Activated CD8-positive, alpha-beta memory T cell treated with anti-CD3 and anti-CD28 coated beads, Interleukin-2, amount 50 U/mL, for 4 hours (primary cell): ENCODE measurements around the gene PRSS2.
"Not testable (repeated sequence)": the region's sequence is repeated elsewhere in the genome, so short reads cannot be mapped to it uniquely, and the experiment has no call there.

Source experiments
- DNase-seq: peaks from one replicate; pipeline ENCODE4 v3.0.0-alpha.2; 2020

The PRSS2 gene

GRCh38 chr7:142770661-142771352 lies at the start of gene PRSS2:
Gene PRSS2 (plus strand): TSS chr7:142770970. CDS start chr7:142770983, 13 bp downstream.
- DNase-seq: no peak

GRCh38 chr7:142720986-142721385 lies 49.8 kb upstream of the PRSS2 start:
- no peak for DNase-seq

GRCh38 chr7:142722248-142722794 lies 48.4 kb upstream of the PRSS2 start:
- no peak for DNase-seq

GRCh38 chr7:142733271-142733670 lies 37.5 kb upstream of the PRSS2 start:
- no peak for DNase-seq

GRCh38 chr7:142739923-142740492 lies 30.8 kb upstream of the PRSS2 start:
- no peak for DNase-seq

GRCh38 chr7:142740786-142741185 lies 30.0 kb upstream of the PRSS2 start:
- DNase-seq: no peak

GRCh38 chr7:142741932-142742331 lies 28.8 kb upstream of the PRSS2 start:
- not testable (repeated sequence) for DNase-seq

- no peak for DNase-seq
Observed at GRCh38 chr7:142745091-142745635, 25.6 kb upstream of the PRSS2 start.

- no peak for DNase-seq
Observed at GRCh38 chr7:142745745-142746144, 25.0 kb upstream of the PRSS2 start.

GRCh38 chr7:142746264-142746663 lies 24.5 kb upstream of the PRSS2 start:
- DNase-seq: no peak

- not testable (repeated sequence) for DNase-seq
Observed at GRCh38 chr7:142748410-142748809, 22.4 kb upstream of the PRSS2 start.

GRCh38 chr7:142749218-142749993 lies 21.4 kb upstream of the PRSS2 start, which contains the start of gene PRSS1:
Gene PRSS1 (plus strand): TSS chr7:142749472. CDS start chr7:142749485, 13 bp downstream.
- DNase-seq: no peak

GRCh38 chr7:142750321-142750938 lies 20.3 kb upstream of the PRSS2 start:
- DNase-seq: no peak

- not testable (repeated sequence) for DNase-seq
Observed at GRCh38 chr7:142751526-142752175, 19.1 kb upstream of the PRSS2 start.

GRCh38 chr7:142752376-142753225 lies 18.2 kb upstream of the PRSS2 start:
- no peak for DNase-seq

GRCh38 chr7:142753366-142753765 lies 17.4 kb upstream of the PRSS2 start:
- no peak for DNase-seq

- DNase-seq: not testable (repeated sequence)
Observed at GRCh38 chr7:142753925-142754491, 16.8 kb upstream of the PRSS2 start.

GRCh38 chr7:142754681-142755575 lies 15.8 kb upstream of the PRSS2 start:
- no peak for DNase-seq

GRCh38 chr7:142758312-142758711 lies 12.5 kb upstream of the PRSS2 start:
- DNase-seq: not testable (repeated sequence)

- DNase-seq: no peak
Observed at GRCh38 chr7:142759433-142759832, 11.3 kb upstream of the PRSS2 start.
